KMS-11 (cell line): ENCODE measurements around the gene SPAG9.

ENCODE experiments used
- H2AFZ ChIP-seq: fragments of 200-600 bp; sonication (generic); 2 replicates; pipeline ENCODE4 v1.6.1; 2016; ENCODE audit warnings: antibody characterized with exemption, mixed run types, low read depth
- H3K27ac ChIP-seq: fragments of 200-600 bp; sonication (generic); 2 replicates; pipeline ENCODE4 v1.6.1; 2016; ENCODE audit warnings: mild to moderate bottlenecking, mixed run types
- H3K27me3 ChIP-seq: fragments of 200-600 bp; sonication (generic); 2 replicates; pipeline ENCODE4 v1.6.1; 2017; ENCODE audit warnings: mild to moderate bottlenecking, low read depth, mixed run types, moderate library complexity; ENCODE audit not compliant: insufficient read depth
- H3K36me3 ChIP-seq: fragments of 200-600 bp; sonication (generic); 2 replicates; pipeline ENCODE4 v1.6.1; 2017; ENCODE audit warnings: mild to moderate bottlenecking, mixed run types; ENCODE audit not compliant: insufficient read depth
- H3K4me1 ChIP-seq: fragments of 200-600 bp; sonication (generic); 2 replicates; pipeline ENCODE4 v1.6.1; 2016; ENCODE audit warnings: mild to moderate bottlenecking, low read depth, mixed run types; ENCODE audit not compliant: poor library complexity, severe bottlenecking
- H3K4me2 ChIP-seq: fragments of 200-600 bp; sonication (generic); 2 replicates; pipeline ENCODE4 v1.7.0; 2016; ENCODE audit warnings: mild to moderate bottlenecking, mixed run types
- H3K4me3 ChIP-seq: fragments of 200-600 bp; sonication (generic); IDR thresholded peaks from 2 replicates; pipeline ENCODE4 v1.6.1; 2017; ENCODE audit warnings: low read depth, low read length, mixed read lengths; ENCODE audit not compliant: insufficient read depth
- H3K79me2 ChIP-seq: fragments of 200-600 bp; sonication (generic); 2 replicates; pipeline ENCODE4 v1.6.1; 2016; ENCODE audit warnings: low read depth, mixed run types; ENCODE audit not compliant: insufficient read depth
- H3K9ac ChIP-seq: fragments of 200-600 bp; sonication (generic); 2 replicates; pipeline ENCODE4 v1.6.1; 2016; ENCODE audit warnings: mild to moderate bottlenecking, mixed run types
- H4K20me1 ChIP-seq: fragments of 200-600 bp; sonication (generic); 2 replicates; pipeline ENCODE4 v1.6.1; 2016; ENCODE audit warnings: mild to moderate bottlenecking, mixed run types; ENCODE audit not compliant: insufficient read depth
- CTCF ChIP-seq: fragments of 200-600 bp; sonication (generic); conservative IDR thresholded peaks from 2 replicates; pipeline ENCODE4 v1.6.1; 2017; ENCODE audit warnings: low read depth, mild to moderate bottlenecking, antibody characterized with exemption, low read length, moderate library complexity, mixed read lengths

The SPAG9 gene

GRCh38 chr17:50935996-50936266, 184.7 kb downstream of the SPAG9 start:
- Histone ChIP-seq H4K20me1 (no peaks in the 10 kb centered on the region), H3K4me1 (peaks cover 10% of the 10 kb centered on the region), H3K4me2 (no peak overlapping the region), H3K9ac (no peak overlapping the region), H2AFZ (no peak overlapping the region), H3K4me3 (no peak overlapping the region), H3K27me3 (no peaks in the 10 kb centered on the region), H3K79me2 (no peaks in the 10 kb centered on the region), H3K27ac (no peak overlapping the region), H3K36me3 (no peaks in the 10 kb centered on the region)
- no peak for TF ChIP-seq CTCF

- no peak overlapping the region for H3K4me2 ChIP-seq
- no peak overlapping the region for H3K4me3 ChIP-seq
- H3K27me3 ChIP-seq = no peaks in the 10 kb centered on the region
- TF ChIP-seq CTCF = no peak
- H3K9ac ChIP-seq = no peak overlapping the region
- no peaks in the 10 kb centered on the region for H3K79me2 ChIP-seq
- H3K36me3 ChIP-seq = no peaks in the 10 kb centered on the region
- H4K20me1 ChIP-seq = no peaks in the 10 kb centered on the region
- H3K27ac ChIP-seq = no peak overlapping the region
- no peak overlapping the region for H2AFZ ChIP-seq
- H3K4me1 ChIP-seq = peaks cover 15% of the 10 kb centered on the region
Observed at GRCh38 chr17:50935221-50935995, 185.3 kb downstream of the SPAG9 start.

GRCh38 chr17:50934672-50935220, 185.9 kb downstream of the SPAG9 start:
- H3K27ac ChIP-seq = no peak overlapping the region
- H3K27me3 ChIP-seq = no peaks in the 10 kb centered on the region
- peaks cover 21% of the 10 kb centered on the region for H3K4me1 ChIP-seq
- no peaks in the 10 kb centered on the region for H4K20me1 ChIP-seq
- H3K79me2 ChIP-seq = no peaks in the 10 kb centered on the region
- no peak overlapping the region for H3K4me2 ChIP-seq
- H3K9ac ChIP-seq = no peak overlapping the region
- no peak overlapping the region for H3K4me3 ChIP-seq
- H3K36me3 ChIP-seq = no peaks in the 10 kb centered on the region
- H2AFZ ChIP-seq = no peak overlapping the region
- TF ChIP-seq CTCF = no peak

- Histone ChIP-seq H3K79me2 (no peaks in the 10 kb centered on the region), H3K4me2 (no peak overlapping the region), H3K9ac (no peak overlapping the region), H3K27me3 (no peaks in the 10 kb centered on the region), H3K27ac (no peak overlapping the region), H2AFZ (no peak overlapping the region), H4K20me1 (no peaks in the 10 kb centered on the region), H3K4me1 (peaks cover 23% of the 10 kb centered on the region), H3K4me3 (no peak overlapping the region), H3K36me3 (no peaks in the 10 kb centered on the region)
- TF ChIP-seq CTCF = no peak
Observed at GRCh38 chr17:50934161-50934560, 186.5 kb downstream of the SPAG9 start.
